ACC112 (cell line): ENCODE results near the gene GYS1.
A peak's percentile ranks its signal among the peaks of the same experiment; 100 is the strongest.
"Not testable (repeated sequence)": the region's sequence is repeated elsewhere in the genome, so short reads cannot be mapped to it uniquely, and the experiment has no call there.

Source experiments
- H2AFZ ChIP-seq: fragments of 200-600 bp; sonication (generic); one replicate; pipeline ENCODE4 v1.6.0; 2017; ENCODE audit warnings: antibody characterized with exemption, low read length; ENCODE audit not compliant: unreplicated experiment
- H3K27ac ChIP-seq: fragments of 200-600 bp; sonication (generic); 2 replicates; pipeline ENCODE4 v1.5.1; 2014; ENCODE audit warnings: low read depth, mild to moderate bottlenecking, antibody characterized with exemption, low read length, moderate library complexity
- H3K27me3 ChIP-seq: fragments of 200-600 bp; sonication (generic); 2 replicates; pipeline ENCODE4 v1.6.1; 2014; ENCODE audit warnings: mild to moderate bottlenecking, antibody characterized with exemption, low read length, moderate library complexity, mixed read lengths; ENCODE audit not compliant: insufficient read depth
- H3K36me3 ChIP-seq: fragments of 200-600 bp; sonication (generic); 2 replicates; pipeline ENCODE4 v1.6.1; 2016; ENCODE audit warnings: mild to moderate bottlenecking, antibody characterized with exemption, low read length, moderate library complexity, mixed read lengths; ENCODE audit not compliant: insufficient read depth
- H3K4me1 ChIP-seq: fragments of 200-600 bp; sonication (generic); one replicate; pipeline ENCODE4 v1.6.1; 2016; ENCODE audit warnings: low read length, mixed read lengths; ENCODE audit not compliant: insufficient read depth, unreplicated experiment, control insufficient read depth
- H3K4me3 ChIP-seq: fragments of 200-600 bp; sonication (generic); 2 replicates; pipeline ENCODE4 v1.5.1; 2014; ENCODE audit warnings: mild to moderate bottlenecking, low read depth, low read length
- H3K79me2 ChIP-seq: fragments of 200-600 bp; sonication (generic); one replicate; pipeline ENCODE4 v1.6.0; 2016; ENCODE audit warnings: low read length; ENCODE audit not compliant: control insufficient read depth, unreplicated experiment, insufficient read depth

Gene GYS1

DNA sequence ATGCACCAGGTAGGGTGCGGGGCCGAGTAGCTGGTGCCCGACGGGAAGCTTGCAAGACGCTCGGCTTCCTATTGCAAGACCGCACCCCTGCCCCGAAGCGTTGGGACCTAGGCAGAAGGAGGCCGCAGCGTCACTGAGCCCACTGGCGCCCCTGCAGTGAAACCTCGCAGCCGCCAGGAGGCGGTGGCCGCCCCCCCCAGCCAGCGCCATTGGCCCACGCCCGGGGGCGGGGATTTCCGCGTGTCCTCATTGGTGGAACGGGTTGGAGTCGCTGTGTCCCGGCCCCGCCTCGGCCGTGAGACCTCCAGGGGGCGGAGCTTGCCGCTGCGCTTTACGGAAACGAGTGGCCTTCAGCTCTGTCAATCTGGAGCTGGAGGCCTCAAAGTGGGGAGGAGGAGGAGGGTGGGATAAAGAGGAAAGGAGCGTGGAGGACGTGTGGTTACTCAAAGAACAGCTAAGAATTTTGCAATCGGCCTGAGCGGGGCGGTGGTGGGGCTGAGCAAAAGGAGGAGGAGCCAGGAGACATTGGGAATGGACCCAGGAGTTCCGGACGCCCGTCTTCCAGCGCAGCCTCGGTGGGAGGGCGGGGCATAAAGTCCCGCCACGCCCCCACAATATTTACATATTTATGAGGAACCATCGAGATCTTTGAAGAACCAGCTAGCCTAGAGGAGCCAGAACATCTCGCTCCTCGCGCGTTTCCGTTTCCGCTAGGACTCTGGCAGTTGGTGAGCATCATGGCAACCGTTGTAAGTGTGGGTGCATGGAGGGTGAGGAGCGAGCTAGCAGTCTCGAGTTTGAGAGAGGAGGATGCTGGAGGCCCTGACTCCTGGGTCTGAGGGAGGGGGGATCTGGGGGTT is at the start of gene GYS1, which contains the start of gene RUVBL2:
Gene GYS1 (minus strand): TSS at position 135 of the 860 bp plus-strand sequence. CDS start 197 bp downstream, outside the sequence.
Gene RUVBL2 (plus strand): TSS at position 713 of the 860 bp plus-strand sequence. CDS start 25 bp downstream, at position 738.
- Histone ChIP-seq H3K27ac (peak within 1 kb of the TSS; percentile 72), H3K27me3 (no peaks in the 10 kb centered on the region), H3K4me1 (peaks cover 8% of the 10 kb centered on the region), H3K4me3 (peak within 1 kb of the TSS; percentile 91), H2AFZ (no peak within 1 kb of the TSS), H3K79me2 (peaks cover 66% of the 10 kb centered on the region), H3K36me3 (no peaks in the 10 kb centered on the region)

DNA sequence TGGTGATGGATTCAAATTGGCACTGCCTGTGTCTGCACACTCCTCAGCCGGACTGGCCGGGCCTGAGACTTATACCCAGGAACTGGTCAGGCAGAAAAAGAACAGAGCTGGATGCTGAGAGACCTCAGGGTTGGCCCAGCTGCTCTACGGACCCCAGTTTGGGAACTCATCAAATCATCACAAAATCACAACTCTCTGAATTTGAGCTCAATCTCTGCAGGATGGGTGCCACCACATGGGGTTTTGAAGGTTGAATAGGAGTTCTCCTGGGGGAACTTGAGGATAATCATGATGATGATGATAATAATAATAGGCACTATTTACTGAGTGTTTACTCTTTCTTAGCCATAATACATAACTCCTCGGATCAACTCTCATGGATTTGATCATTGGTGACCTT is 49.6 kb upstream of the GYS1 start:
- not testable (repeated sequence) for H3K4me3 ChIP-seq, H3K4me1 ChIP-seq, H3K36me3 ChIP-seq, H3K27me3 ChIP-seq, H2AFZ ChIP-seq, H3K79me2 ChIP-seq, H3K27ac ChIP-seq

DNA sequence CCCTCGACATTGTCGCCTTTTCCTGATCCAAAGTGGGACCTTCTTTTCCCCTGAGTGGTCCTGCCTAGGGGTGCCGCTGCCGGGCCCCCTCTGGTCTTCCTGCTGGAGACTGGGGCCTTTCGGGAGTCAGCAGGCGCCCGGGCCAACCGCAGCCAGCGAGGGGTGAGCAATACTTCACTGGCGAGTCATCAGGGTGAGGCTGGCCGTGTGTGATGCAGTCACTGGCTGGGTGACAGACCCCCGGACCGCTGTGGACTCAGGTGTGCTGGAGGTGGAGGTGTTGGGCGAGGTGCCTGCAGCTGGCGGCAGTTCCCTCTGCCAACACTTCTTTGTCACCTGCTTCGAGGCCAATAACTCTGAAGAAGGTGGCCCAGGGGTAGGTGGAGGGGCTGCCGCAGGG is 49.1 kb upstream of the GYS1 start:
- Histone ChIP-seq H3K79me2 (no peaks in the 10 kb centered on the region), H3K4me3 (no peak overlapping the region), H2AFZ (no peak overlapping the region), H3K27ac (no peak overlapping the region), H3K27me3 (no peaks in the 10 kb centered on the region), H3K4me1 (no peaks in the 10 kb centered on the region), H3K36me3 (no peaks in the 10 kb centered on the region)

DNA sequence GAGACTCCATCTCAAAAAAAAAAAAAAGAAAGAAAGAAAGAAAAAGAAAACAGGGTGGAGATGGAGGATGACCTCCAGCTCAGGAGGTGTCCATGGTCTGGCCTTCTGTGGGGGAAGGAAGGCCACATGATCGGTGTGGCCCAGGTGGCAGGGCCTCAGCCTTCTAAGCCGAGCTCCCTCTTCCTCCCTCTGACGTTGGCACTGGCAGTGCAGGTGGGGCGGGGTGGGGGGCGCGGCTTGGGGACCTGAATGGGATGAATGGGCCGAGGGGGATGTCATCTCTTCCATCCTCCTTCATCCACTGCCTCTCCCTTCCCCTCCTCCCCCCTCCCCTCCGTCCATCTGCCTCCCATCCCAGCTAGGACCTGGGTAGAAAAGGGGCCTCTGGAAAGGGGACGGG is 46.6 kb upstream of the GYS1 start:
- H3K27ac ChIP-seq: not testable (repeated sequence)

DNA sequence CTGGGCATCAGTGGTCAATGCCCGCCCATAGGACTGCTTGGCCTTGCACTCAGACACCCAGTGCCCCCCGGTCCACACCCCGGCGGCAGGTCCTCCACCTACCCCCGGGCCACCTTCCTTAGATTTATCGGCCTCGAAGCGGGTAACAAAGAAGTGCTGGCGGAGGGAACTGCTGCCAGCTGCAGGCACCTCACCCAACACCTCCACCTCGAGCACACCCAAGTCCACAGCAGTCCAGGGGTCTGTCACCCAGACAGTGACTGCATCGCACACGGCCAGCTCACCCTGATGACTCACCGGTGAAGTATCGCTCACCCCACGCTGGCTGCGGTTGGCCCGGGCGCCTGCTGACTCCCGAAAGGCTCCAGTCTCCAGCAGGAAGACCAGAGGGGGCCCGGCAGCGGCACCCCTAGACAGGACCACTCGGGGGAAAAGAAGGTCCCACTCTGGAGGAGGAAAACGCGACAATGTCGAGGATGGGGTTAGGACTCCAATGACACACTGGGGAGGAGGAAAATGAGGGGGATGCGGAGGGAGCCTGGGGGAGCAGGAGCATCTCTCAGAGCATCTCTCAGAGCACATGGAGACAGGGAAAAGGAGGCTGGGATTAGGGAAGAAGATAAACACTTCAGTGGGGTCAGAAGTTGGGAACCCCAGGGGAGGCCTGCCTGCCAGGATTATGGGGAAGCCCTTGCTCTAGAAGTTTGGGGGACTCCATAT is 45.6 kb upstream of the GYS1 start:
- not testable (repeated sequence) for H3K79me2 ChIP-seq, H2AFZ ChIP-seq, H3K27ac ChIP-seq, H3K4me1 ChIP-seq, H3K4me3 ChIP-seq, H3K36me3 ChIP-seq, H3K27me3 ChIP-seq

More for the DNA sequence above, 46.6 kb upstream of the GYS1 start:
- not testable (repeated sequence) for H2AFZ ChIP-seq, H3K4me1 ChIP-seq, H3K27me3 ChIP-seq, H3K79me2 ChIP-seq, H3K4me3 ChIP-seq, H3K36me3 ChIP-seq

DNA sequence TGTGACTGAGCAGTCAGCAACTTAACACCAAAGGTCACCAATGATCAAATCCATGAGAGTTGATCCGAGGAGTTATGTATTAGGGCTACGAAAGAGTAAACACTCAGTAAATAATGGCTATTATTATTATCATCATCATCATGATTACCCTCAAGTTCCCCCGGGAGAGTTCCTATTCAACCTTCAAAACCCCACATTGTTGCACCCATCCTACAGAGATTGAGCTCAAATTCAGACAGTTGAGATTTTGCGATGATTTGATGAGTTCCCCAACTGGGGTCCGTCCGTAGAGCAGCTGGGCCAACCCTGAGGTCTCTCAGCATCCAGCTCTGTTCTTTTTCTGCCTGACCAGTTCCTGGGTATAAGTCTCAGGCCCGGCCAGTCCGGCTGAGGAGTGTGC is 45.0 kb upstream of the GYS1 start:
- not testable (repeated sequence) for H2AFZ ChIP-seq, H3K4me1 ChIP-seq, H3K27ac ChIP-seq, H3K27me3 ChIP-seq, H3K4me3 ChIP-seq, H3K79me2 ChIP-seq, H3K36me3 ChIP-seq

DNA sequence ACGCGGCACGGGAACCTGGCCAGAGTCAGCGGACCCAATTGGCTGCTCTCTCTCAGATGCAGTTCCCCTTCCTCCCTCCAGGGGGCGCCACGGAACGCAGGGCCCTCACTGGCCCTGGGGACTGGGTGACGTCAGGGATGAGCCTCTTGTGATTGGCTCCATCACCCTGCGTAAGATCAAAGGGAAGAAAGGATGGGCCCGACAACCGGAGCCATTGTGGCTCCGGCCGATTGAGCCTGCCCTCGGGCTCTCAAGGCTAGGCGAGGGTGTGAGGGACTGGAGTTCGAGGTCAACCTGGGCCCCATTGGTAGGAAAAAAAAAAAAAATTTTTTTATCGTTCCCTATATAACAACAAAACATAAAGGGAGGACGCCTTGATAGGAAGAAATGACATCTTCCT is 43.7 kb upstream of the GYS1 start, which contains the start of gene CGB1:
Gene CGB1 (minus strand): TSS at position 81 of the 400 bp plus-strand sequence. CDS start 184 bp downstream, outside the sequence.
- not testable (repeated sequence) for H3K79me2 ChIP-seq, H3K27me3 ChIP-seq, H2AFZ ChIP-seq, H3K4me1 ChIP-seq, H3K4me3 ChIP-seq, H3K27ac ChIP-seq, H3K36me3 ChIP-seq

DNA sequence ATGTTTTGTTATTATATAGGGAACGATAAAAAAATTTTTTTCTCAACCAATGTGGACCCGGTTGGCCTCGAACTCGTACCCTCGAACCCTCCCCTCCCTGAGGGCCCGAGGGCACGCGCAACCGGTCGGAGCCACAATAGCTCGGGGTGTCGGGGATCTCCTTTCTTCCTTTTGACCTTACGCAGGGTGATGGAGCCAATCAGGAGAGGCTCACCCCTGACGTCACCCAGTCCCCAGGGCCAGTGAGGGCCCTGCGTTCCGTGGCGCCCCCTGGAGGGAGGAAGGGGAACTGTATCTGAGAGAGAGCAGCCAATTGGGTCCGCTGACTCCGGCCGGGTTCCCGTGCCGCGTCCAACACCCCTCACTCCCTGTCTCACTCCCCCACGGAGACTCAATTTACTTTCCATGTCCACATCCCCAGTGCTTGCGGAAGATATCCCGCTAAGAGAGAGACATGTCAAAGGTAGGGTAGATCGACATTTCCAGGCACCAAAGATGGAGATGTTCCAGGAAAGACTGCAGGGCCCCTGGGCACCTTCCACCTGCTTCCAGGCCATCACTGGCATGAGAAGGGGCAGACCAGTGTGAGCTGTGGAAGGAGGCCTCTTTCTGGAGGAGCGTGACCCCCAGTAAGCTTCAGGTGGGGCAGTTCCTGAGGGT is 38.7 kb upstream of the GYS1 start, which contains the start of gene CGB2:
Gene CGB2 (plus strand): TSS at position 249 of the 660 bp plus-strand sequence. CDS start 206 bp downstream, at position 455.
- not testable (repeated sequence) for H3K79me2 ChIP-seq, H3K27ac ChIP-seq, H3K36me3 ChIP-seq, H3K4me1 ChIP-seq, H2AFZ ChIP-seq, H3K4me3 ChIP-seq, H3K27me3 ChIP-seq

DNA sequence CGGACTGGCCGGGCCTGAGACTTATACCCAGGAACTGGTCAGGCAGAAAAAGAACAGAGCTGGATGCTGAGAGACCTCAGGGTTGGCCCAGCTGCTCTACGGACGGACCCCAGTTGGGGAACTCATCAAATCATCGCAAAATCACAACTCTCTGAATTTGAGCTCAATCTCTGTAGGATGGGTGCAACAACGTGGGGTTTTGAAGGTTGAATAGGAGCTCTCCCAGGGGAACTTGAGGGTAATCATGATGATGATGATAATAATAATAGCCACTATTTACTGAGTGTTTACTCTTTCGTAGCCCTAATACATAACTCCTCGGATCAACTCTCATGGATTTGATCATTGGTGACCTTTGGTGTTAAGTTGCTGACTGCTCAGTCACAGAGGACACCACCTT is 37.2 kb upstream of the GYS1 start:
- not testable (repeated sequence) for H3K27me3 ChIP-seq, H3K4me3 ChIP-seq, H3K4me1 ChIP-seq, H3K36me3 ChIP-seq, H3K79me2 ChIP-seq, H3K27ac ChIP-seq, H2AFZ ChIP-seq

DNA sequence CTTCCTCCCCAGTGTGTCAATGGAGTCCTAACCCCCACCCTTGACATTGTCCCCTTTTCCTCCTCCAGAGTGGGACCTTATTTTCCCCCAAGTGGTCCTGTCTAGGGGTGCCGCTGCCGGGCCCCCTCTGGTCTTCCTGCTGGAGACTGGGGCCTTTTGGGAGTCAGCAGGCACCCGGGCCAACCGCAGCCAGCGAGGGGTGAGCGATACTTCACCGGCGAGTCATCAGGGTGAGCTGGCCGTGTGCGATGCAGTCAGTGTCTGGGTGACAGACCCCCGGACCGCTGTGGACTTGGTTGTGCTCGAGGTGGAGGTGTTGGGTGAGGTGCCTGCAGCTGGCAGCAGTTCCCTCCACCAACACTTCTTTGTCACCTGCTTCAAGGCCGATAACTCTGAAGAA is 36.6 kb upstream of the GYS1 start:
- not testable (repeated sequence) for H3K36me3 ChIP-seq, H3K27ac ChIP-seq, H3K27me3 ChIP-seq, H3K4me1 ChIP-seq, H2AFZ ChIP-seq, H3K4me3 ChIP-seq, H3K79me2 ChIP-seq
